ENCODE results near the gene MED25.
A peak's percentile ranks its signal among the peaks of the same experiment; 100 is the strongest.

MED25 gene

GRCh38 chr19:49793561-49793840, 24.6 kb upstream of the MED25 start:
- POLR2A ChIA-PET (ENCODE audit: low non-redundant PET): interaction anchor here (0.9 kb wide), 1 partner anchor 14 kb away, joined by 3 read pairs; no protein-coding TSS in a partner anchor

GRCh38 chr19:49795615-49796014, 22.5 kb upstream of the MED25 start:
- no peak for TF ChIP-seq CTCF (conservative IDR thresholded peaks at IDR 0.05; ENCODE audit: low read depth)
- CTCF ChIA-PET: interaction anchor here (0.6 kb wide), 2 partner anchors 9 to 49 kb away, joined by 4 read pairs; no protein-coding TSS in a partner anchor
- no peak overlapping the region for H3K27ac ChIP-seq
- no peak for DNase-seq (ENCODE audit: low spot score)
- POLR2A ChIA-PET (ENCODE audit: low non-redundant PET): no interaction called here

More at GRCh38 chr19:49793561-49793840, 24.6 kb upstream of the MED25 start:
- DNase-seq (ENCODE audit: low spot score): no peak
- CTCF ChIA-PET: interaction anchor here (0.6 to 0.7 kb wide), 3 partner anchors 21 to 234 kb away, joined by 3 to 5 read pairs (median 5); no protein-coding TSS in a partner anchor
- no peak for TF ChIP-seq CTCF (conservative IDR thresholded peaks at IDR 0.05; ENCODE audit: low read depth)
- H3K27ac ChIP-seq: peak overlapping the region; percentile 28; the same call in 1 of the 2 replicates

- H3K27ac ChIP-seq: no peak overlapping the region
- no peak for DNase-seq (ENCODE audit: low spot score)
- no peak for TF ChIP-seq CTCF (conservative IDR thresholded peaks at IDR 0.05; ENCODE audit: low read depth)
- POLR2A ChIA-PET (ENCODE audit: low non-redundant PET): no interaction called here
- CTCF ChIA-PET: no interaction called here
Observed at GRCh38 chr19:49798574-49798973, 19.5 kb upstream of the MED25 start.

- no peak for TF ChIP-seq CTCF (conservative IDR thresholded peaks at IDR 0.05; ENCODE audit: low read depth)
- H3K27ac ChIP-seq: no peak overlapping the region
- POLR2A ChIA-PET (ENCODE audit: low non-redundant PET): no interaction called here
- DNase-seq (ENCODE audit: low spot score): no peak
- CTCF ChIA-PET: no interaction called here
Observed at GRCh38 chr19:49799271-49799797, 18.8 kb upstream of the MED25 start.

GRCh38 chr19:49799798-49800376, 18.2 kb upstream of the MED25 start:
- ChIA-PET POLR2A (ENCODE audit: low non-redundant PET) (no interaction called here), CTCF (no interaction called here)
- H3K27ac ChIP-seq: no peak overlapping the region
- no peak for DNase-seq (ENCODE audit: low spot score)
- TF ChIP-seq CTCF (conservative IDR thresholded peaks at IDR 0.05; ENCODE audit: low read depth): no peak

GRCh38 chr19:49800771-49801170, 17.3 kb upstream of the MED25 start:
- POLR2A ChIA-PET (ENCODE audit: low non-redundant PET): no interaction called here
- CTCF ChIA-PET: interaction anchor here (0.6 to 0.9 kb wide), 2 partner anchors 25 to 50 kb away, joined by 3 read pairs; no protein-coding TSS in a partner anchor
- no peak for DNase-seq (ENCODE audit: low spot score)
- TF ChIP-seq CTCF (conservative IDR thresholded peaks at IDR 0.05; ENCODE audit: low read depth): no peak
- H3K27ac ChIP-seq: peak overlapping the region; percentile 1; the same call in 1 of the 2 replicates

Measured in RWPE1 (cell line).